NCI-H2029 treated with DMSO at 0.1 percent for 48 hours (cell line): ENCODE results near the gene BRD3.
"Not testable (repeated sequence)": the region's sequence is repeated elsewhere in the genome, so short reads cannot be mapped to it uniquely, and the experiment has no call there.

Experiments used
- DNase-seq: peaks from one replicate; lab custom pipeline; 2025; lab: John Stamatoyannopoulos, UW

BRD3 gene

DNA sequence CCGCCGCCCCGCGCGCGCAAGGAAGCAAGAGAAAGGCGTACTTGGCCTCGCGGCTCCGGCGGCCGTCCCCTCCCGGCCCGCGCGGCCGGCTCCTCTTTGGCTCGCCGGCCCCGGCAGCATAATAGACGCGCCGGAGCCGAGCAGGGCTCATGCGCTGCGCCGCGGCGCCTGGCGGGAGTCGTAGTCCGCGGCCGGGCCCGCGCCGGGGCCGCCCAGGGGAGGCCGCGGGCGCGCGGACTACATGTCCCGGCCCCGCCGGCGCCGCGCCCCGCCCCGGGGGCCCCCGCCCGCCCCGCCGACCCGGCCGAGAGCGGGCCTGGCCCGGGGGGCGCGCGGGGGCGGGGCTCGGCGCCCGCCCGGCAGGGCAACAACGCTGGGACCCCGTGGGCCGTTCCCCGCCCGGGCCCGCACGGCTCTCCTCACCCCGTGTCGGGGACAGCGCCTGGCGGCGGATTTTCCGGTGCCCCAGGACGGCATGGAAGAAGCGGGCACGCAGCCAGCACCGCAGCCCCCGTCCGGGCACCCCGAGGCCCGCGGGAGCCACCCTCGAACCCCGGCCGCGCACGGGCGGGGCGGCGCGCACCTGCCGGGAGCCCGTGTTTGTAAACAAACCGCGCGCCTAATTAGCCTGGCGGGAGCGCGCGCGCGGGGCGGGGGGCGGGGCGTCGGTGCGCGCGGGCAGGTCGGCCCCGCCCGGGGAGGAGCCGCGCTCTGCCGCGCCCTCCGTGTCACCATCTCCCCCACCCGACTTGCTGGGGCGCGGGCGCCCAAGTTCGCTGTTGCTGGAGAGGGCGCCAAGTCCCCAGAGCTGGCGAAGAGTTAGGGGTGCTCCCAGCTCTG lies at the start of gene BRD3:
BRD3 (minus strand) TSS at position 123 of the 840 bp plus-strand sequence. CDS start 14,549 bp downstream, outside the sequence.
- DNase-seq = peak; percentile 35

DNA sequence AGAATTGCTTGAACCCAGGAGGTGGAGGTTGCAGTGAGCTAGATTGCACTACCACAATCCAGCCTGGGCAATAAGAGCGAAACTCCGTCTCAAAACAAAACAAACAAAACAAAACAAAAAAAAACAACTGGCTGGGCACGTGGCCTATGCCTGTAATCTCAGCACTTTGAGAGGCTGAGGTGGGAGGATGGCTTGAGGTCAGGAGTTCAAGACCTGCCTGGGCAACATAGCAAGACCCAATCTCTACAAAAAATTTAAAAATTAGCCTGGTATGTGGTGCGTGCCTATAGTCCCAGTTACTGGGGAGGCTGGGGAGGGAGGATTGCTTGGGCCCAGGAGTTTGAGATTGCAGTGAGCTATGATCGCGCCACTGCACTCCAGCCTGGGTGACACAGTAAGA lies 44.7 kb upstream of the BRD3 start:
- DNase-seq = no peak

DNA sequence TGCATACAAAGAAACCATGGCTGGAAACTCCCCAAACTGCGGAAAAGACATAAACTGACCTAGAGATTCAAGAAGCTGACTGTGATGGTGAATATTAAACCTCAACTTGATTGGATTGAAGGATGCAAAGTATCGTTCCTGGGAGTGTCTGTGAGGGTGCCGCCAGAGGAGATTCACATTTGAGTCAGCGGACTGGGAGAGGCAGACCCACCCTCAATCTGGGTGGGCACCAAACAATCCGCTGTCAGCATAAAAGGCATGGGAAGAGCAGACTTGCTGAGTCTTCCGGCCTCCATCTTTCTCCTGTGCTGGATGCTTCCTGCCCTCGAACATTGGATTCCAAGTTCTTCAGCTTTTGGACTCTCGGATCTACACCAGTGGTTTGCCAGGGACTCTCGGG lies 43.2 kb upstream of the BRD3 start:
- no peak for DNase-seq

DNA sequence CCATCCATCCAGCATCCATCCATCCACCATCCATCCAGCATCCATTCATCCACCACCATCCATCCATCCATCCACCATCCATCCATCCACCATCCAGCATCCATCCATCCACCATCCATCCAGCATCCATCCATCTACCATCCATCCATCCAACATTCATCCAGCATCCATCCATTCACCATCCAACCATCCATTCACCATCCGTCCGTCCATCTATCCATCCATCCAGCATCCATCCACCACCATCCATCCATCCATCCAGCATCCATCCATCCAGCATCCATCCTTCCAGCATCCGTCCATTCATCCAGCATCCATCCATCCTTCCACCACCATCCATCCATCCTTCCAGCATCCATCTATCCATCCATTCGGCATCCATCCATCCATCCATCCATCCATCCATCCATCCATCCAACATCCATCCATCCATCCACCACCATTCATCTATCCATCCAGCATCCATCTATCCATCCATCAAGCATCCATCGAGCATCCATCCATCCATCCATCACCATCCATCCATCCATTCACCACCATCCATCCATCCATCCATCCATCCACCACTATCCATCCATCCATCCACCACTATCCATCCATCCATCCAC lies 35.7 kb upstream of the BRD3 start:
- DNase-seq = no peak

DNA sequence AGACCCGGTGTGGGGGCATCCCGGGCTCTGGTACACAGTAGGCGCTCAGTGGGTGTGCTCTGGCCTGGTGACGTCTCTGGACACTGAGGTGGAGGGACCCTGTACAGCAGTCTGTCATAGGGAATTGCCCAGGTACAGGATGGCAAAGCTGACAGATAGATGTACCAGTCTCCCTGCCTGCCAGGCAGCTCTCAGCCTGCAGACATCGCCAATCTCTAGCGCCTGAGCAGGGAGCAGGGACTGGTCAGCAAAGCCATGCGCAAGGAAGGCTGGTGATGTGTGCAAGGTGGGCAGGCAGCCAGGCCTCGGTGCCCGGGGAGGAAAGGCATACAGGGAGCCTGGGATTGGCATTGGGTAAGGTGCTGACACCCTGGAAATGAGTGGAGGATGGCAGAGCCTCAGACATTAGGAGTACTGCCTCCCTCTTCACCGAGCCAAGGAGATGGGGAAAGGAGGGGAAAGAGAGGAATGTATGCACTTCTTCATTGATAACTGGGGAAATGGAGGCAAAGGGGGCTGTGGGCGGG lies 33.9 kb upstream of the BRD3 start:
- DNase-seq = no peak

DNA sequence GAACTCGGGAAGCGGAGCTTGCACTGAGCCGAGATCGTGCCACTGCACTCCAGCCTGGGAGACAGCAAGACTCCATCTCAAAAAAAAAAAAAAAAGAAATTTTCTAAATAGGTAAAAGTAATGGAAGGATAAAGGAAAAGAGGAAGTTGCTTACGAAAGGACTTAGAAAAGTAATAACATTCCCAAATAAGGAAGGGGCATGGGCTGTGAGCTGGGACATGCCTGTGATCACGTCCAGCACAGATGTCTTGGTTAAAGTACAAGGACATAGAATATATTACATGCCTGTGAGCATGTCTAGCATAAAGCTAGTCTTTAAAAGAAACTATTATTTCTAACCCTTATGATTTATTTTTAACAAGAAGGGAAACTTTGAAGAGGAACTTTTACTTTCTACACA lies 33.3 kb upstream of the BRD3 start:
- DNase-seq = not testable (repeated sequence)

DNA sequence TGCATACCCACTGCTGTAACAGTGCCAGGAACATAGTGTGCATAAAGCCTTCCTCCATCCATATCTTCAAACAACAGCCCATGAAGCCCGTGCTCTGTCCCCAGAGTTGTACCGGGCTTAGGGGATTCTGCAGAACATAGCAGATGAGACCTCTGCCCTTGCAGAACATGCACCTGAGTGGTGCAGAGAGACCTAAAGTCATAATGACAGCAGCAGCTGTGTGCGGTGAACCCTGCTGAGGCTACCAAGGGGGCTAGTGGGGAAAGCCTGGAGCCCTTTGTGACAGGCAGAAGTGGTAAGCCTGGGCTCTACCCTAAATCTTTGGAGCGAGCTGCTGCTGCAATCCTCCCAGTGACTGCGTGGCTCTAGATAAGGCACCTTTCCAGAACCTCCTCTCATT lies 32.2 kb upstream of the BRD3 start:
- DNase-seq = no peak

DNA sequence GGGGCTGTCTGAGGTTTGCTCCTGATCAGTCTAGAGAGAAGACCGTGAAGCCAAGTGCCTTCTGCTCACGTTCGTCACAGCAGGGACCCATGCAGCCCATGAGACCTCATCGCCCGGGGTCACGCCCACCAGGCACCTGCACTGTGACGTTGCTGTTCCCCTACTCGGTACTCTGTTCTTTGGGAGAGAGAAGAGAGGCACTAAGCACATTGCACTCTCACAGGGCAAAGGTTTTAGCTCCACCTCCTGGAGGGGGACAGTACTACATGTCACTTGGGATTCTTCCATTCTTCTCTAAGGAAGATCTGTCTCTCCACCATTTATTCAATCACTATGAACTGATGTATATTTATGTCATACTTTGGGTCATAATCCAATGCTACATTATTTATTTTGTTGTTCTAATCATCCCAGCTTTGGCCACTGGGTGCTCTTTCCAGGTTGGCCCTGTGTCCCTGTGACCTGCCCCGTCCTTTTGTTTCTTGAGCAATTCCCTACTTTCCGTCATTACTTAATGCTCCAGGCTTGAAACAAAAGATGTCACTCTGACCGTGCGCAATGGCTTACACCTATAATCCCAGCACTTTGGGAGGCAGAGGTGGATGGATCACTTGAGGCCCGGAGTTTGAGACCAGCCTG lies 31.4 kb upstream of the BRD3 start:
- peak; percentile 77 for DNase-seq

DNA sequence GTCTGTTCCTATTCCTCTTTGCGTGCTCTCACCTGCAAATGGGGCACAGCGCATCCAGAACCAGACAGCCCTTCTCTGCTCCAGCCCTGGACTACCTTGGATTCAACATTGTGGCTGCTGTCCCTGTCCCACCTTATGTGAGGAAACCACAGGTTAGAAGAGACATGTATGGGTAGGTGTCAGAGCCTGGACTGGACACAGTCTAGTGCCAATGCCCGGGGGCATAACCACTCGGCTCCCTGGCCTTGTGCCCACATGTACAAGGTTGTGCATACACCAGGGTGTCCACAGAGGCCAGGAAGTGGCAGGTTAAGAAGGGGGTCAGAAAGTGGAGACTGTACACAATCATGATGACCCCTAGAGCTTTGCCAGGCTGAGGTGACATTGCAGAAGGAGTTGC lies 22.1 kb upstream of the BRD3 start:
- DNase-seq = no peak

DNA sequence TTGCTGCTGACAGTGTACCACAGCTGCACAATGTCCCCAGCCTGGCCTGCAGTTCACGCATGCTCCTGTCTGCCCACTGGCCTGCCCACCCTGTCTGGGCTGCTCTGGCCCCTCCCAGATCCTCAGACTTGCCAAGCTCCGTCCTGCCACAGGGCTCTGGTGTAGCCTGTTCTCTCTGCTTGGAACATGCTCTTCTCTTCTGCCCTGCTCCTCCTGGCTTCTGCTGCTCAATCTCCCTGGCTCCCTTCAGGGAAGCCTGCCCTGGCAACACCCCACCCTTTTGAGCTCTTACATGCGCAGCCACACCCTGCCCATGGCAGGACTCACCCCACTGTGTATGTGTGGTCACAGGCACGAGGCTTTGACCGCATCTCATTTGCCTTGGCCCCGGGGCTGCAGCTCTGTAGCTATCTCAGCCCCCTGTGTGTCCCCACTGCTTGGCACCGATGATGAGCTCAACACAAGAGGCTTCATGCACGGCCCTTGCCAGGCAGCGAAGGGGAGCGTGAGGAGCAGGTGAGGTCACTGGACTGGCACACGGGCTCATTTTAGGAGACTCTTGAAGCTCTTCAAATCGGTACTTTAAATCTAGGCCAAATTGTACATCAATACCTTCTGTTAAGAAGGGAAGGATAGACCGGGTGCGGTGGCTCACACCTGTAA lies 20.4 kb upstream of the BRD3 start:
- DNase-seq = no peak

DNA sequence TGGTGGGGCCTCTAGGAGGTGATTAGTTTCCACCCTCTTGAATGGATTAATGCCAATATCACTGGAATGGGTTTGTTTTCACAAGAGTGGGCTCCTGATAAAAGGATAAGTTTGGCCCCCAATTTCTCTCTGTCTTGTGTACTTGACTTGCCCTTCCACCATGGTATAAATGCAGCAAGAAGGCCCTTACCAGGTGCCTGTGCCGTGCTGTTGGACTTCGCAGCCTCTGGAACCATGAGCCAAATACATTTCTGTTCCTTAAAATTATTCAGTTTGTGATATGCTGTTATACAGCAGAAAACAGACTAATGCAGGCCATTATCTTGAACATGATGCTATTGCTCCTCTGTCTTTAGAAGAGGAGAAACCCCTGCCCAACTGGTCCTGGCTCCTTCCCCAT lies 17.8 kb upstream of the BRD3 start:
- DNase-seq = no peak

DNA sequence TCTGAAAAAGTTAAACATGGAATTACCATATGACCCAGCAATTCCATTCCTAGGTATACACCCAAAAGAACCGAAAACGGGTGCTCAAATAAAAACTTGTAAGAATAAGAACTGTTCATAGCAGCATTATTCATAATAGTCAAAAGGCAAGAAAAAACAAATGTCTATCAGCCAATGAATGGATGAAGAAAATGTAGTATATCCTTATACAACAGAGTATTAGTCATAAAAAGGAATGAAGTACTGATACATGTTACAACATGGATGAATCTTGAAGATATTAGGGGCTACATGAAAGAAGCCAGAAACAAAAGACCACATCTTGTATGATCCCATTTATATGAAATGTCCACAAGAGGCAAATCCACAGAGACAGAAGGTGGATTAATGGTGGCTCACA lies 15.6 kb upstream of the BRD3 start:
- no peak for DNase-seq

DNA sequence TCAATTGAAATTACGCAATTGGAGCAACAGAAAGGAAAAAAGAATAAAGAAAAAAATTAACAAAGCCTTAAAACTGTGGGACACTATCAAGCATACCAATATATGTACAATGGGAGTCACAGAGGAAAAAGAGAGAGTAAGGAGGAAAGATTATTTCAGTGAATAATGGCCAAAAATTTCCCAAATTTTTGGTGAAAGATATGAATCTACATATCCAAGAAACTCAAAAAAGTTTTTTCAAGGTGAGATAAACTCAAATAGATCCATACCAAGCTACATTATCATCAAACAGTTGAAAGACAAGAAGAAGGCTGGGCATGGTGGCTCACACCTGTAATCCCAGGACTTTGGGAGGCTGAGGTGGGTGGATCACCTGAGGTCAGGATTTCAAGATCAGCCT lies 8.8 kb upstream of the BRD3 start:
- no peak for DNase-seq

DNA sequence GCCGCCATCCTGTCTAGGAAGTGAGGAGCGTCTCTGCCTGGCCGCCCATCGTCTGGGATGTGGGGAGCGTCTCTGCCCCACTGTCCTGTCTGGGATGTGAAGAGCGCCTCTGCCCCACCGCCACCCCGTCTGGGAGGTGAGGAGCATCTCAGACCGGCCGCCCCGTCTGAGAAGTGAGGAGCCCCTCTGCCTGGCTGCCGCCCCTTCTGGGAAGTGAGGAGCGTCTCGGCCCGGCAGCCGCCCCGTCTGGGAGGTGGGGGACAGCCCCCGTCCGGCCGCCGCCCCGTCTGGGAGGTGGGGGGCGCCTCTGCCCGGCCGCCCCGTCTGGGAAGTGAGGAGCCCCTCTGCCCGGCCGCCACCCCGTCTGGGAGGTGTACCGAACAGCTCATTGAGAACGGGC lies 7.9 kb upstream of the BRD3 start:
- DNase-seq = not testable (repeated sequence)

DNA sequence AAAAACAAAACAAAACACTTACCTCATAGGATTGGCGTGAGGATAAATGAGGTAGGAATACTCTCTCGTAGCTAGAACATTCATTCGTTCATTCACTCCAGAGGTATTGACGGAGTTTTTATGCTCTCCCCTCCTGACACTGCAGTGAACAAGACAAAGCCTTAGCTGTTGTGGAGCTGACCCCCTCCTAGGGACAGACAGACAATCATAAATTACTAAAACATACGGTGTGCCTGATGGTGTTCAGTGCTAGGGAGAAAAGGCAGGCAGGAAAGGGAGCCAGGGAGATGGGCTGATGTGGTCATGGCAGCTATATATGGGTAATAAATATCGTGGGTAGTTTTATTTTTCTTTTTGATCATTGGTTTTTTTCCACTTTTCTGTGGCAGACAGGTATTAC lies 5.7 kb upstream of the BRD3 start:
- no peak for DNase-seq

DNA sequence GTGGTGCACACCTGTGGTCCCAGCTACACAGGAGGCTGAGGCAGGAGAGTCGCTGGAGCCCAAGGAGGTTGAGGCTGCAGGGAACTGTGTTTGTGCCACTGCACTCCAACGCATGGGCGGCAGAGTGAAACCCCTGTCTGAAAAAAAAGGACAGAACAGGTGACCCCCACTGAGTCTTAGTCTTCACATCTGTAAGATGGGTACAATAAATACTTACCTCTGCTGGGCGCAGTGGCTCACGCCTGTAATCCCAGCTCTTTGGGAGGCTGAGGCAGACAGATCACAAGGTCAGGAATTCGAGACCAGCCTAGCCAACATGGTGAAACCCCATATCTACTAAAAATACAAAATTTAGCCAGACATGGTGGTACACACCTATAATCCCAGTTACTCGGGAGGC lies 4.9 kb upstream of the BRD3 start:
- not testable (repeated sequence) for DNase-seq

DNA sequence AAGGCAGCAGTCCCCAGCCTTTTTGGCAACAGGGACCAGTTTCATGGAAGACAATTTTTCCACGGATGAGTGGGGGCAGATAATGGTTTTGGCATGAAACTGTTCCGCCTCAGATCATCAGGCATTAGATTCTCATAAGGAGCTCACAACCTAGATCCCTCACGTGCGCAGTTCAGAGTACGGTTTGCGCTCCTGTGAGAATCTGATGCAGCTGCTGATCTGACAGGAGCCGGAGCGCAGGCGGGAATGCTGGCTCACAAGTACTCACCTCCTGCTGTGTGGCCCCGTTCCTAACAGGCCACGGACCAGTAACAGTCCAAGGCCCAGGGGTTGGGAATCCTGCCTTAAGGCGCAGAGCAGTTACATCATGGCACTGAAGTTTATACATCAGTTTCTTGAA lies 3.3 kb upstream of the BRD3 start:
- DNase-seq = no peak

DNA sequence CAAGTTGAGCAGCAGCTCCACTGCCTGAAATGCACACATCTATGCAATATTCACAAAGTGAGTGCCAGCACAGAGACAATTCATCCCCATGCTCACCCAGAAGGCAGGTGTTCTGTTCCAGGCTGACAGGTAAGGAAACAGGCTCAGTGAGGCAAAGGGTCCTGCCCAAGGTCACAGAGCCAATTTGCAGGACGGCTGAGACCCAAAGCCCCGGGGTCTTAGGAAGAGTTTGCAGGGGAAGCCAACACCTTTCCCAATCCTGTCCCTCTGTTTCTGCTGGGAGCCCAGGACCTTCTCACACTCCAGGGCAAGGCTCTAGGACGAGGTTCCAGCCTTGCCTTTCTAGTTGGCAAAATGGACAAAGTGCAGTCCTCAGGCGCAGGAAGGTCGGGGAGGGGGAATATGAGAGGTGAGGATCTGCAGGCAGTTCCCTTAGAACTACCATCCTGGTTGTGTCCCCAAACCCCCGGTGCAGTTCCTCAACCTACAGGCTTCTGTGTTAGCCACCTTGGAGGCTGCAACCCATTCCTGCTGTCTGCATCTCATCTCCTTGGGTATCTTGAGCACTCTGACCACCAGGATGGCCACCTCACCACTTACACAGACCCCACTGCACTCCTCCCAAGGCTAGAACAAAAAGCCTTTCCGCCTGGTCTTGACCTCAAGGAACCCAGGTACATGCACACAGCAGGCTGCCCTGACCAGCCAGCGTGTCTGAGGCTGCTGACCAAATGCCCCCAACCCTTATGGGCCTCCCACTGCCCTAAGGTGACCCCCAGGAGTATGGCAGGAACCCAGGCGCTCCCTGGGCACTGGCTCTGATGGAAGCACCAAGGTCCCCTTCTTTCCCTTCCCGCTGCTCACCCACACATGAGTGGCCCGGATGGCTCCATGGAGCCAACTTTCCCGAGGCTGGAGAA lies 1.9 kb upstream of the BRD3 start:
- DNase-seq = no peak

DNA sequence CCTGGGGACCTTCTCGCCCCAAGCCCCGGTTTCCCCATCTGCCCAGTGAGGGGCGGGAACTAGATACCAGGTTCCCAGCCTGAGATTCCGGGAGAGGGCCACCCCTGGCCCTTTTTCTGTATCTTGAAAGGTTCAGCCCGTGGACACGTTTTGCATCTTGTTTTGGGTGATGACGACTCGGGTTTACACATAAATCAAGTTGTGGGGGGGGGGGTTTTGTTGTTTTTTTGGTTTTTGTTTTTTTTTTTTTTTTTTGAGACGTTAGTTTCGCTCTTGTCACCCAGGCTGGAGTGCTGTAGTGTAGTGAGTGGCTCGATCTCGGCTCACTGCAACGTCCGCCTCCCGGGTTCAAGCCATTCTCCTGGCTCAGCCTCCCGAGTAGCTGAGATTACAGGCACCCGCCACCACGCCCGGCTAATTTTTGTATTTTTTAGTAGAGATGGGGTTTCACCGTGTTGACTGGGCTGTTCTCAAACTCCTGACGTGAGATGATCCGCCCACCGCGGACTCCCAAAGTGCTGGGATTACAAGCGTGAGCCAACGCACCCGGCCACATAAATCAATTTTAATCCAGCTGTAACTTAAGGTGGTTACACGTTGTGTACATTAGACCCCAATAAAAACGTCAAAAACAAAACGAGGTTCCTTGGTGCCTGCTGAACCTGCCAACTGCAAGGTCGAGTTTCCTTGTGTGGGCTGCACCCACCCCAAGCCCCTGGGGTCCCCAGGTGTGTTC lies 1.1 kb upstream of the BRD3 start:
- DNase-seq = no peak
